Measurements from ENCODE around the gene PHLDA3.
A peak's percentile ranks its signal among the peaks of the same experiment; 100 is the strongest.

The PHLDA3 gene

GRCh38 chr1:201514466-201514865 lies 45.5 kb upstream of the PHLDA3 start:
- DNase-seq (ENCODE audit: extremely low spot score): no peak
- ChIA-PET CTCF (interaction anchor here (1.3 to 29.4 kb wide), 10 partner anchors 9 to 190 kb away, joined by 3 to 685 read pairs (median 61); partner anchors contain the start of gene PHLDA3), POLR2A (no interaction called here)
- TF ChIP-seq CTCF (IDR thresholded peaks at IDR 0.05; ENCODE audit: control extremely low read depth, extremely low read depth, low read depth, missing control alignments): no peak

DNA sequence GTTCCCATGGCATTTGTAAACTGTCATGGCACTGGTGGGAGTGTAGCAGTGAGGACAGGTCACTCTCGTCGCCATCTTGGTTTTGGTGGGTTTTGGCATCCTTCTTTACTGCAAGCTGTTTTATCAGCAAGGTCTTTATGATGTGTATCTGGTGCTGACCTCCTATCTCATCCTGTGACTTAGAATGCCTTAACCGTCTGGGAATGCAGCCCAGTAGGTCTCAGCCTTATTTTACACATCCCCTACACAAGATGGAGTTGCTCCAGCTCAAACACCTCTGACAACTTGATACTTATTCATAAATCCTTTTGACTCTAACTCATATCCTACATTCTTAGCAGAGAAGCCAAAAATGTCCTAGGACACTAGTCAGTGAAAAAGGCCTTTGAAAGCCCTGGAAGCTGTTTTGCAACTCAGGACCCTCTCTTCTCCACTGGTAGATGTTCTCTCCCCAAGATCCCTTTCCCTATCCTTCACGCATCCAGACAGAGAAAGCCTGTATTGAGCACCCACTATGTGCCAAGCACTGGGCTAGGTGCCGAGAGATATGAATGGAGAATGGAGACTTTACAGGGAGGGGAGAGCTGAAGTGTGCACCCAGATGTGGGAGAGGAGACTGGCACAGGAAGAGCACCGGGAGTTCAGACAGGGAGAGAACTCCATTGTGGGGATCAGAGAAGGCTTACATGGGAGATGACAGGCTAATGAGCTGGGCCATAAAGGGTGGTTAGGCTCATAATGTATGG lies 44.7 kb upstream of the PHLDA3 start:
- no peak for DNase-seq (ENCODE audit: extremely low spot score)
- TF ChIP-seq CTCF (IDR thresholded peaks at IDR 0.05; ENCODE audit: control extremely low read depth, extremely low read depth, low read depth, missing control alignments): no peak
- CTCF ChIA-PET: interaction anchor here (0.7 to 29.4 kb wide), 37 partner anchors 10 to 554 kb away, joined by 3 to 685 read pairs (median 6); partner anchors contain the start of gene PHLDA3
- POLR2A ChIA-PET: interaction anchor here (1.7 kb wide), 1 partner anchor 32 kb away, joined by 16 read pairs; no protein-coding TSS in a partner anchor

GRCh38 chr1:201511941-201512539 lies 43.1 kb upstream of the PHLDA3 start:
- POLR2A ChIA-PET: interaction anchor here (0.7 to 1.7 kb wide), 2 partner anchors 30 to 35 kb away, joined by 6 to 16 read pairs; no protein-coding TSS in a partner anchor
- DNase-seq (ENCODE audit: extremely low spot score): peak; percentile 65
- CTCF ChIA-PET: interaction anchor here (0.8 to 29.4 kb wide), 31 partner anchors 12 to 442 kb away, joined by 3 to 685 read pairs (median 7); partner anchors contain the start of gene PHLDA3
- no peak for TF ChIP-seq CTCF (IDR thresholded peaks at IDR 0.05; ENCODE audit: control extremely low read depth, extremely low read depth, low read depth, missing control alignments)

DNA sequence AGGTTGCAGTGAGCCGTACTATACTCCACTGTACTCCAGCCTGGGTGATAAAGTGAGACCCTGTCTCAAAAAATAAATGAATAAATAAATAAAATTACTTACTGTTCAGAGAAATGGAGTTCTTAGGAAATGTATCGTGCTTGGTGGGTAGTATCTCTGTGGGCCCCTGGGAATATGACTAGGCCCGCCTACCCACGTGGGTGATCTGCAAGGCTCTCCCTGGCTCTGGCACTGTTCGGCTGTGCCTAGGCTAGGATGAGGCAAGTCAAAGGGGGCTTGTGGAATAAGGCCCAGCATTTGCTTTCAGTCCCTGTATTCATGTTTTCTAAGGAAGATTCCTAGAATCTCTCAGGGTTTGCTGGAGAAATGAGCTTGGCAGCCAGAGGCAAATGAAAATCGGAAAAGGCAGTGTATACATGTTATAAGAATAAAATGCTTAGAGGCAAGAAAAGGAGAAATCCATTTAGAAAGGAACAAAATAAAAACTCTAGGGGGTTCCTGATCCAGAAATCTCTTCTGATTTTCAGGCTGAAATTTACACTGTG lies 42.5 kb upstream of the PHLDA3 start:
- no peak for DNase-seq (ENCODE audit: extremely low spot score)
- POLR2A ChIA-PET: no interaction called here
- CTCF ChIA-PET: interaction anchor here (0.8 to 29.4 kb wide), 18 partner anchors 12 to 442 kb away, joined by 3 to 685 read pairs (median 18); partner anchors contain the start of gene PHLDA3
- TF ChIP-seq CTCF (IDR thresholded peaks at IDR 0.05; ENCODE audit: control extremely low read depth, extremely low read depth, low read depth, missing control alignments): no peak

DNA sequence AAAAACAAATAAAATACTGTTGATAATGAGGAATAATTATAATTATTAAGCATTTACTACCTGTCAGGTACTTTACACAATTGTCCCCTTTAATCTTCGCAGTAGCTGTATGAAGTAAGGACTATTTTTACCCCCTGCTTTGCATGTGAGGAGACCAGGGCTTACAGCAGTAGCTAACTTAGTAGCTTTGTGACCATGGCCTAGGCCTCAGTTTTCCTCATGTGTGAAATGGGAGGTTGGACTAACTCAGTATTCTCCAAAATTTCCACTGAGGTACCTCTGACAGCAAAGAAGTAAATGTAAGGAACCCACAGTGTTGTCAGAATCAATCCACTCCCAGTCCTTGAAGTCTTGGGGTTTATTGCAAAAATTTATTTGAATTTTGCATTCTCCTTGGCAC lies 41.7 kb upstream of the PHLDA3 start:
- no peak for DNase-seq (ENCODE audit: extremely low spot score)
- POLR2A ChIA-PET: no interaction called here
- TF ChIP-seq CTCF (IDR thresholded peaks at IDR 0.05; ENCODE audit: control extremely low read depth, extremely low read depth, low read depth, missing control alignments): no peak
- CTCF ChIA-PET: interaction anchor here (4.1 to 29.4 kb wide), 7 partner anchors 13 to 76 kb away, joined by 41 to 685 read pairs (median 157); partner anchors contain the start of gene PHLDA3

DNA sequence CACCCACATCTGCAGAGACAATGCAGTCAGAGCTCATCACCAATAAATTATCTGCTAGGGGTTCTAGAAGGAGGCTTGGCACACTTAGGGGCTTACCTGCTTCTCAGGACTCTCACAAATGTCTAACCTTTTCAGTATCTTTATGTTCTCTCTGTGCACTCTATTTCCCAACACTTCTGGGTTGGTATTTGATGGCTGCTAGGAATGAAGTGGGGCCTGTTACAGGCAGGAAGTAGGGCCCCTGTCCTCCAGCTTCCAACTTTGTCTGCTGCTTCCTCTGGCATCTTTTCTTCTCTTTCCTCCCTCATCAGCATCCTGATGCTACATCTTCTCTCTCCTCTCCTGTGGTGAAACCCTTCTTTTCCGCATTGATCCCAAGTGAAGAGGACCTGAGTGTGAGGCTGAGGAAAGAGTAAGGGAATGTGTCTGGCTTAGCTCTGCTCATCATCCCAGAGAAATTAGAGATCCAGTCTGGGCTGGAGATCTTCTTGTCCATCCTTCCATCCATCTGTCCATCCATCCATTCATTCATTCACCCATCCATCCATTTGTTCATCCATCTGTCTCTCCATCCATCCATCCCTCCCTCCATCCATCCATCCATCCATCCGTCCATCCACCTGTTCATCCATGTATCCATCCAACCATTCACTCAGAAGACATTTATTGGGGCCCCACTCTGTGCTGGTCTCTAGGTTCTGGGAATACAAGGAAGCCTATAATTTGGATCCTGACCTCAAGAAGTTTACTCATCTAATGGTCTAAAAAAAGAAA lies 40.8 kb upstream of the PHLDA3 start:
- no peak for DNase-seq (ENCODE audit: extremely low spot score)
- TF ChIP-seq CTCF (IDR thresholded peaks at IDR 0.05; ENCODE audit: control extremely low read depth, extremely low read depth, low read depth, missing control alignments): no peak
- ChIA-PET POLR2A (no interaction called here), CTCF (interaction anchor here (5.0 to 29.4 kb wide), 5 partner anchors 14 to 75 kb away, joined by 46 to 685 read pairs (median 174); no protein-coding TSS in a partner anchor)
